OCI-LY3 (cell line): ENCODE data around the gene MBD6.

Experiments used
- H2AFZ ChIP-seq: fragments of 200-600, 300-600 bp; shearing (Covaris generic); 2 replicates; pipeline ENCODE4 v1.6.0; 2014; ENCODE audit warnings: antibody characterized with exemption, low read depth, low read length
- H3K27ac ChIP-seq: fragments of 200-600, 300-600 bp; sonication (generic); 2 replicates; pipeline ENCODE4 v1.5.1; 2014; ENCODE audit warnings: mild to moderate bottlenecking, low read length, moderate library complexity, mixed read lengths
- H3K27me3 ChIP-seq: fragments of 200-600, 300-600 bp; sonication (generic); 2 replicates; pipeline ENCODE4 v1.6.1; 2014; ENCODE audit warnings: low read depth, low read length, mixed read lengths
- H3K36me3 ChIP-seq: fragments of 200-600, 300-600 bp; sonication (generic); replicated peaks from 2 replicates; pipeline ENCODE3; 2014; ENCODE audit warnings: low read depth, low read length, mixed read lengths
- H3K4me1 ChIP-seq: fragments of 300-600, 200-600 bp; sonication (generic); 2 replicates; pipeline ENCODE4 v1.6.1; 2014; ENCODE audit warnings: low read length, mixed read lengths
- H3K4me2 ChIP-seq: fragments of 200-600, 300-600 bp; sonication (generic); 2 replicates; pipeline ENCODE4 v1.6.1; 2014; ENCODE audit warnings: low read length, mixed read lengths
- H3K4me3 ChIP-seq: fragments of 300-600, 200-600 bp; sonication (generic); 2 replicates; pipeline ENCODE4 v1.5.1; 2014; ENCODE audit warnings: antibody characterized with exemption, mild to moderate bottlenecking, low read length, moderate library complexity
- H3K79me2 ChIP-seq: fragments of 300-600, 200-600 bp; shearing (Covaris generic); 2 replicates; pipeline ENCODE4 v1.6.1; 2014; ENCODE audit warnings: mild to moderate bottlenecking, low read length, mixed read lengths
- H3K9ac ChIP-seq: fragments of 300-600, 200-600 bp; shearing (Covaris generic); 2 replicates; pipeline ENCODE4 v1.6.0; 2014; ENCODE audit warnings: mild to moderate bottlenecking, low read length, moderate library complexity
- H3K9me3 ChIP-seq: fragments of 200-600, 300-600 bp; shearing (Covaris generic); 2 replicates; pipeline ENCODE4 v1.6.1; 2014; ENCODE audit warnings: low read length, mixed read lengths; ENCODE audit not compliant: insufficient read depth
- H4K20me1 ChIP-seq: fragments of 200-600, 300-600 bp; sonication (generic); 2 replicates; pipeline ENCODE4 v1.6.1; 2016; ENCODE audit warnings: low read length, mixed read lengths; ENCODE audit not compliant: insufficient read depth
- EZH2phosphoT487 ChIP-seq: fragments of 200-600 bp; shearing (Covaris generic); IDR thresholded peaks from 2 replicates; pipeline ENCODE4 v1.6.1; 2018; ENCODE audit warnings: antibody characterized with exemption, mixed run types, low read depth
- TF ChIP-seq, protein P1 (sequence below): fragments of 200-600, 300-600 bp; sonication (generic); IDR thresholded peaks from 2 replicates; pipeline ENCODE4 v1.5.1; 2014; ENCODE audit warnings: antibody characterized with exemption, low read length, low read depth

MBD6 gene

DNA sequence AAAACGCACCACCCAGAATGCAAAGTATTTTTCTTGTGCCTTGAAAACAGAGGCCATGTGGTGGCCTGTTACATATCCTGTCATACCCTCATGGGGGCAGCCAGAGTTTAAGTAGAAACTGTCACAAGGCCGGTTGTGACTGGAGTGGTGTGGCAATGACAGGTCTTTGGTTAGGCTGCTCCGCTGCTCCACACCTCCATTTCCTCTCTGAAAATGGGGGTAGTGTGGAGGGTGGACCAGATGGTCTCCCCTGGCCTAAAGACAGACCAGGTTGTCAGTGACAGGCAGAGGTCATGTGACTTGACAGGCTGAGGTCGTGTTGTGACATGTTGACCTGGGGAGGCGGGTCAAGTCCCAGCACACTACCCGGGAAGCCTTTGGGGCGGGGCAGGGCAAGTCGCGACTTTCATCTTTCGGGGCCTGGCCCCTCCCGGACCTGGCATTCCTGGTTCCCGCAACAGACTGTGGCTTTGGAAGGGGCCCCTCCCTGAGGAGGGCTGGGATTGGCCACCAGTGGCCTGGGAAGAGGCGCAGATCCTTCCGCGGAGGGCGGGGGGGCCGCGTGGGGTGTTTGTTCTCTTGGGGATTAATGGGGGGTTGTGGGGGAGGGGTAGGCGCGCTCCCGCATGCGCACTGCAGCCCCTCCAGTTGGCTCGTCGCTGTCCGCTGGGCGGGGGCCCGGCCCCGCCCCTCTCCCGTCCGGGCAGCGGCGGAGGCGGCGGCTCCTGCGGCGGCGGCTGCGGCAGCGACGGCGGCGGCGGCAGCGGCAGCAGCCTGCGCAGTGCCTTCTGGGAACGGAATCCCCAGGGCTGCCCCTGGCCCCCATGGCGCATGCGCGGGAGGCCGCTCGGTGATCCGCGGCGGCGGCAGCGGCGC is at the start of gene MBD6:
MBD6 (plus strand) TSS at position 814 of the 876 bp plus-strand sequence. CDS start 1,480 bp downstream, outside the sequence.
- Histone ChIP-seq H3K4me1 (peaks cover 36% of the 10 kb centered on the region), H3K27me3 (no peaks in the 10 kb centered on the region), H3K27ac (peak within 1 kb of the TSS; percentile 94), H3K9me3 (no peaks in the 10 kb centered on the region), H2AFZ (peak within 1 kb of the TSS; percentile 82), H3K4me3 (peak within 1 kb of the TSS; percentile 94), H3K4me2 (peak within 1 kb of the TSS; percentile 91), H3K9ac (peak within 1 kb of the TSS; percentile 90), H3K36me3 (peaks cover 34% of the 10 kb centered on the region), H4K20me1 (peaks cover 28% of the 10 kb centered on the region), H3K79me2 (peaks cover 42% of the 10 kb centered on the region)
- TF ChIP-seq EZH2phosphoT487, result no peak
- TF ChIP-seq, protein P1, sequence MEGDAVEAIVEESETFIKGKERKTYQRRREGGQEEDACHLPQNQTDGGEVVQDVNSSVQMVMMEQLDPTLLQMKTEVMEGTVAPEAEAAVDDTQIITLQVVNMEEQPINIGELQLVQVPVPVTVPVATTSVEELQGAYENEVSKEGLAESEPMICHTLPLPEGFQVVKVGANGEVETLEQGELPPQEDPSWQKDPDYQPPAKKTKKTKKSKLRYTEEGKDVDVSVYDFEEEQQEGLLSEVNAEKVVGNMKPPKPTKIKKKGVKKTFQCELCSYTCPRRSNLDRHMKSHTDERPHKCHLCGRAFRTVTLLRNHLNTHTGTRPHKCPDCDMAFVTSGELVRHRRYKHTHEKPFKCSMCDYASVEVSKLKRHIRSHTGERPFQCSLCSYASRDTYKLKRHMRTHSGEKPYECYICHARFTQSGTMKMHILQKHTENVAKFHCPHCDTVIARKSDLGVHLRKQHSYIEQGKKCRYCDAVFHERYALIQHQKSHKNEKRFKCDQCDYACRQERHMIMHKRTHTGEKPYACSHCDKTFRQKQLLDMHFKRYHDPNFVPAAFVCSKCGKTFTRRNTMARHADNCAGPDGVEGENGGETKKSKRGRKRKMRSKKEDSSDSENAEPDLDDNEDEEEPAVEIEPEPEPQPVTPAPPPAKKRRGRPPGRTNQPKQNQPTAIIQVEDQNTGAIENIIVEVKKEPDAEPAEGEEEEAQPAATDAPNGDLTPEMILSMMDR, result no peak

DNA sequence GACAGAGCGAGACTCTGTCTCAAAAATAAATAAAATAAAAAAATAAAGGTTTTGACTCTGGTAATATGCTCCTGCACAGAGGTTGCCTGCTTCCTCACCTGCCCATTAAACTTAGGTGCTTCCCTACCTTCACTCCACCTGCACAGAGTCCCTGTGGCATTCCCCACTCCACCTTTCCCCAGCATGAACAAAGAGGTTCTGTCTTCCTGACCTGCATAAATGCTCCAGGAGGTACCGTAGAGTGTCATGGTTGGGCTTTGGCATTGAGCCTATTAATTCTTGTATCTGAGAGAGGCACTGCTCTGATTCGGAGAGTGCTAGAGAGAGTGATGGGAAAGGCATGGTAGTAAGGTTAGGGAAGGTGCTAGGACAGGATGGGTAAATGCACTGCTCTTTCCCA is 49.2 kb upstream of the MBD6 start:
- Histone ChIP-seq H3K79me2 (no peaks in the 10 kb centered on the region), H3K36me3 (no peaks in the 10 kb centered on the region), H3K4me2 (no peak overlapping the region)

GRCh38 chr12:57473886-57474285 is 48.7 kb upstream of the MBD6 start:
- Histone ChIP-seq H3K79me2 (no peaks in the 10 kb centered on the region), H3K27me3 (no peaks in the 10 kb centered on the region), H3K27ac (no peak overlapping the region), H3K9me3 (no peaks in the 10 kb centered on the region), H3K4me1 (peaks cover 23% of the 10 kb centered on the region), H3K4me3 (no peak overlapping the region), H3K9ac (no peak overlapping the region), H2AFZ (no peak overlapping the region), H4K20me1 (no peaks in the 10 kb centered on the region), H3K36me3 (no peaks in the 10 kb centered on the region), H3K4me2 (no peak overlapping the region)
- TF ChIP-seq EZH2phosphoT487, result no peak
- TF ChIP-seq, protein P1, result no peak

More for the DNA sequence above, 49.2 kb upstream of the MBD6 start:
- Histone ChIP-seq H3K4me1 (peaks cover 20% of the 10 kb centered on the region), H3K27ac (no peak overlapping the region), H3K9me3 (no peaks in the 10 kb centered on the region), H4K20me1 (no peaks in the 10 kb centered on the region), H3K9ac (no peak overlapping the region), H2AFZ (no peak overlapping the region), H3K4me3 (no peak overlapping the region), H3K27me3 (no peaks in the 10 kb centered on the region)
- no peak for TF ChIP-seq EZH2phosphoT487
- TF ChIP-seq, protein P1, result no peak

- H3K36me3 ChIP-seq, result no peaks in the 10 kb centered on the region
- TF ChIP-seq EZH2phosphoT487, result no peak
- TF ChIP-seq, protein P1, result no peak
- no peak overlapping the region for H3K27ac ChIP-seq
- H4K20me1 ChIP-seq, result no peaks in the 10 kb centered on the region
- no peak overlapping the region for H2AFZ ChIP-seq
- H3K79me2 ChIP-seq, result no peaks in the 10 kb centered on the region
- H3K4me2 ChIP-seq, result no peak overlapping the region
- peaks cover 27% of the 10 kb centered on the region for H3K4me1 ChIP-seq
- H3K9ac ChIP-seq, result no peak overlapping the region
- H3K4me3 ChIP-seq, result no peak overlapping the region
- H3K9me3 ChIP-seq, result no peaks in the 10 kb centered on the region
- no peaks in the 10 kb centered on the region for H3K27me3 ChIP-seq
Measured at GRCh38 chr12:57474430-57474829, 48.2 kb upstream of the MBD6 start.
